Glomerular visceral epithelial cell (primary cell): ENCODE results near the gene ZG16.
"Not testable (repeated sequence)": the region's sequence is repeated elsewhere in the genome, so short reads cannot be mapped to it uniquely, and the experiment has no call there.

Experiments used
- DNase-seq: peaks from one replicate; pipeline ENCODE4 v3.0.0-alpha.2; 2016; ENCODE audit errors: extremely low spot score

ZG16 gene

GRCh38 chr16:29787155-29787554 is 9.1 kb downstream of the ZG16 start:
- DNase-seq: not testable (repeated sequence)

GRCh38 chr16:29789775-29790182 is 11.7 kb downstream of the ZG16 start:
- DNase-seq: no peak

GRCh38 chr16:29790183-29790948 is 12.3 kb downstream of the ZG16 start, which contains the start of gene KIF22:
TSS of gene KIF22 (plus strand) at chr16:29790751. CDS start at chr16:29790760, 9 bp downstream.
- DNase-seq: peak; percentile 98

GRCh38 chr16:29790949-29791844 is 13.1 kb downstream of the ZG16 start:
- DNase-seq: no peak

GRCh38 chr16:29791845-29792807 is 14.1 kb downstream of the ZG16 start:
- no peak for DNase-seq

- DNase-seq: not testable (repeated sequence)
Measured at GRCh38 chr16:29793153-29793552, 15.1 kb downstream of the ZG16 start.

GRCh38 chr16:29794231-29794710 is 16.2 kb downstream of the ZG16 start:
- no peak for DNase-seq

- no peak for DNase-seq
Measured at GRCh38 chr16:29802416-29802935, 24.4 kb downstream of the ZG16 start.

- DNase-seq: no peak
Measured at GRCh38 chr16:29804020-29804419, 26.0 kb downstream of the ZG16 start.

GRCh38 chr16:29804455-29805231 is 26.6 kb downstream of the ZG16 start:
- DNase-seq: no peak

GRCh38 chr16:29805232-29806098 is 27.4 kb downstream of the ZG16 start:
- DNase-seq: peak; percentile 96

GRCh38 chr16:29806099-29806579 is 28.1 kb downstream of the ZG16 start, which contains the start of gene MAZ:
TSS of gene MAZ (plus strand) at chr16:29806529. CDS start at chr16:29806702, 173 bp downstream.
- no peak for DNase-seq

- DNase-seq: peak; percentile 82
Measured at GRCh38 chr16:29806641-29807425, 28.8 kb downstream of the ZG16 start.

GRCh38 chr16:29807426-29808218 is 29.6 kb downstream of the ZG16 start:
- DNase-seq: peak; percentile 86

- no peak for DNase-seq
Measured at GRCh38 chr16:29808219-29808900, 30.3 kb downstream of the ZG16 start.

GRCh38 chr16:29809031-29809747 is 31.1 kb downstream of the ZG16 start:
- DNase-seq: no peak
